H9 (cell line): ENCODE measurements around the gene GTF2A2. TPM values are rescaled to one million over a fixed set of nuclear protein-coding genes. Genes with fewer than 3 reads are reported as not detected.

Source experiments
- DNase-seq: peaks from one replicate; pipeline ENCODE4 v3.0.0-alpha.2; 2017
- H2AFZ ChIP-seq: one replicate; pipeline ENCODE4 v1.6.1; 2013; ENCODE audit warnings: mild to moderate bottlenecking, low read length, control low read depth, moderate library complexity
- H2AK5ac ChIP-seq: 2 replicates; pipeline ENCODE4 v1.6.1; 2013; ENCODE audit warnings: low read length, control low read depth, mixed read lengths; ENCODE audit not compliant: insufficient read length
- H2BK120ac ChIP-seq: one replicate; pipeline ENCODE4 v1.6.1; 2013; ENCODE audit warnings: low read depth, mild to moderate bottlenecking, low read length, control low read depth, inconsistent platforms; ENCODE audit not compliant: poor library complexity, severe bottlenecking
- H2BK12ac ChIP-seq: 2 replicates; pipeline ENCODE4 v1.6.1; 2013; ENCODE audit warnings: low read length, control low read depth, mixed read lengths, low read depth; ENCODE audit not compliant: insufficient read length
- H2BK15ac ChIP-seq: 2 replicates; pipeline ENCODE4 v1.6.1; 2013; ENCODE audit warnings: low read depth, low read length, control low read depth
- H2BK20ac ChIP-seq: one replicate; pipeline ENCODE4 v1.6.1; 2013; ENCODE audit warnings: low read depth, mild to moderate bottlenecking, low read length, control low read depth, inconsistent platforms; ENCODE audit not compliant: poor library complexity, severe bottlenecking
- H2BK5ac ChIP-seq: 2 replicates; pipeline ENCODE4 v1.6.1; 2013; ENCODE audit warnings: low read length, control low read depth, mixed read lengths; ENCODE audit not compliant: insufficient read length
- H3K14ac ChIP-seq: 2 replicates; pipeline ENCODE4 v1.6.1; 2013; ENCODE audit warnings: low read length, control low read depth; ENCODE audit not compliant: insufficient read depth
- H3K18ac ChIP-seq: 2 replicates; pipeline ENCODE4 v1.6.1; 2013; ENCODE audit warnings: low read depth, mild to moderate bottlenecking, mixed read lengths, low read length, control low read depth; ENCODE audit not compliant: insufficient read length
- H3K23ac ChIP-seq: 2 replicates; pipeline ENCODE4 v1.6.1; 2013; ENCODE audit warnings: low read length, control low read depth, mixed read lengths, low read depth; ENCODE audit not compliant: insufficient read length
- H3K23me2 ChIP-seq: 2 replicates; pipeline ENCODE4 v1.6.1; 2013; ENCODE audit warnings: low read depth, mild to moderate bottlenecking, mixed read lengths, low read length, control low read depth; ENCODE audit not compliant: insufficient read length, poor library complexity, severe bottlenecking
- H3K27ac ChIP-seq: 2 replicates; pipeline ENCODE4 v1.5.1; 2013; ENCODE audit warnings: low read length, control low read depth, mixed read lengths, low read depth; ENCODE audit not compliant: insufficient read length
- H3K27me3 ChIP-seq: 2 replicates; pipeline ENCODE4 v1.6.1; 2013; ENCODE audit warnings: low read length, control low read depth, inconsistent platforms; ENCODE audit not compliant: insufficient read depth
- H3K4ac ChIP-seq: 2 replicates; pipeline ENCODE4 v1.6.1; 2013; ENCODE audit warnings: low read depth, mild to moderate bottlenecking, control low read depth, inconsistent platforms, low read length, moderate library complexity
- H3K4me1 ChIP-seq: 2 replicates; pipeline ENCODE4 v1.6.1; 2013; ENCODE audit warnings: low read length, control low read depth, inconsistent platforms; ENCODE audit not compliant: insufficient read depth
- H3K4me2 ChIP-seq: 2 replicates; pipeline ENCODE4 v1.6.1; 2013; ENCODE audit warnings: low read length, control low read depth, mixed read lengths; ENCODE audit not compliant: insufficient read length, insufficient read depth
- H3K56ac ChIP-seq: 2 replicates; pipeline ENCODE4 v1.6.1; 2013; ENCODE audit warnings: low read depth, mild to moderate bottlenecking, mixed read lengths, low read length, control low read depth; ENCODE audit not compliant: insufficient read length
- H3K79me1 ChIP-seq: 2 replicates; pipeline ENCODE4 v1.6.1; 2013; ENCODE audit warnings: low read depth, mild to moderate bottlenecking, moderate library complexity, low read length, control low read depth, inconsistent platforms; ENCODE audit not compliant: insufficient read depth, poor library complexity, severe bottlenecking
- H3K79me2 ChIP-seq: 2 replicates; pipeline ENCODE4 v1.6.1; 2013; ENCODE audit warnings: low read length, control low read depth, inconsistent platforms; ENCODE audit not compliant: insufficient read depth
- H3K9ac ChIP-seq: 2 replicates; pipeline ENCODE4 v1.6.1; 2013; ENCODE audit warnings: low read length, control low read depth, mixed read lengths; ENCODE audit not compliant: insufficient read length; ENCODE audit errors: extremely low read depth
- H3K9me3 ChIP-seq: one replicate; pipeline ENCODE4 v1.6.1; 2013; ENCODE audit warnings: low read depth, low read length, inconsistent platforms; ENCODE audit not compliant: control insufficient read depth
- H3T11ph ChIP-seq: one replicate; pipeline ENCODE4 v1.6.1; 2013; ENCODE audit warnings: mild to moderate bottlenecking, low read length, control low read depth, inconsistent platforms
- H4K20me1 ChIP-seq: one replicate; pipeline ENCODE4 v1.6.1; 2013; ENCODE audit not compliant: control insufficient read depth, insufficient read length, insufficient read depth
- H4K5ac ChIP-seq: 2 replicates; pipeline ENCODE4 v1.6.1; 2013; ENCODE audit warnings: low read depth, mild to moderate bottlenecking, mixed read lengths, low read length, control low read depth; ENCODE audit not compliant: insufficient read length
- H4K8ac ChIP-seq: replicated peaks from 2 replicates; pipeline ENCODE4 v1.6.1; 2013; ENCODE audit warnings: low read length, control low read depth, mixed read lengths, low read depth; ENCODE audit not compliant: insufficient read length
- H4K91ac ChIP-seq: 2 replicates; pipeline ENCODE4 v1.6.1; 2013; ENCODE audit warnings: low read depth, mild to moderate bottlenecking, moderate library complexity, mixed read lengths, low read length, control low read depth; ENCODE audit not compliant: insufficient read length
- H3K27ac Mint-ChIP-seq, 3 experiments: 2 replicates in 2 of 3; 3 replicates in 1 of 3; pipeline ENCODE4 v1.8.0; 2020 to 2021; ENCODE audit warnings: mixed read lengths in 3 of 3, mild to moderate bottlenecking in 1 of 3, moderate library complexity in 1 of 3
- H3K27me3 Mint-ChIP-seq: 2 replicates; pipeline ENCODE4 v1.8.0; 2021; ENCODE audit warnings: low read depth, mild to moderate bottlenecking, moderate library complexity, mixed read lengths
- H3K36me3 Mint-ChIP-seq, 3 experiments: 2 replicates in 2 of 3; 3 replicates in 1 of 3; pipeline ENCODE4 v1.8.0; 2020 to 2021; ENCODE audit warnings: low read depth in 3 of 3, mixed read lengths in 3 of 3; ENCODE audit not compliant: insufficient read depth in 1 of 3
- H3K4me1 Mint-ChIP-seq, 2 experiments: 2 replicates each; pipeline ENCODE4 v1.8.0; 2020; ENCODE audit warnings: mixed read lengths in 2 of 2
- H3K4me3 Mint-ChIP-seq, 2 experiments: 2 replicates in 1 of 2; 3 replicates in 1 of 2; pipeline ENCODE4 v1.8.0; 2020 to 2021; ENCODE audit warnings: mild to moderate bottlenecking in 2 of 2, mixed read lengths in 2 of 2, moderate library complexity in 1 of 2
- H3K9me3 Mint-ChIP-seq, 2 experiments: 2 replicates in 1 of 2; 3 replicates in 1 of 2; pipeline ENCODE4 v1.8.0; 2020; ENCODE audit warnings: mild to moderate bottlenecking in 2 of 2, mixed read lengths in 2 of 2, moderate library complexity in 1 of 2
- WGBS: extraction: QIAGEN DNeasy Blood & Tissue Kit; methylation state at CpG from one replicate; pipeline ENCODE4 v1.1.7; 2013; ENCODE audit warnings: missing lambda C conversion rate, low lambda C conversion rate, mixed read lengths; ENCODE audit not compliant: insufficient read length; ENCODE audit errors: extremely low coverage; 5-methylcytosine and 5-hydroxymethylcytosine counted together
- total RNA-seq: library from RNA; stranded (reverse); gene quantifications from 2 replicates; pipeline ENCODE4 v1.2.1, GENCODE V29; 2021
- TF ChIP-seq, protein P1 (sequence below): fragments of 200-600 bp; sonication (generic); conservative IDR thresholded peaks from 3 replicates; pipeline ENCODE4 v1.8.0; 2021; ENCODE audit warnings: antibody characterized with exemption, mild to moderate bottlenecking

GTF2A2 gene
- total RNA-seq, 1 experiment from 2014 or later, result 144 TPM

DNA sequence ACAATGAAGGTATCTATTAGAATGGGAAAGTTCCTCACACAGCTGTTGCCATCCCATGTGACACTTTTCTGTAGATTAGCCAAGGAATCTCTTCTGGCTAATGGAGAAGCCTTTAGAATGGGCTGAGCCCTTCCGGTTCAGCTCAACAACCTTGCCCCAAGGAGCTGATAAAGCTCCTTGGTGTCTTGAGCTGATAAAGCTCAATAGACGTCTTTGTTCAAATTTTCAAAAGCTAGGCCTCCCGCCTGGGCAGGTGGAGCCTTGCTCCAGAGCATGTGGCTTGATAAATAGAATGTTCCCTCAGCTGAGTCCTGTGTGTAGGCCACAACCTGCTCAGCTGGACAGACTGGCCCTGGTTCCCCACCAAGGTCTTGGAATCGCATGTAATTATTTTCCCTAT, 39.0 kb upstream of the GTF2A2 start:
- H2BK20ac ChIP-seq, result no peak overlapping the region
- H3K27ac ChIP-seq, result no peak overlapping the region
- H2AFZ ChIP-seq, result no peak overlapping the region
- Mint-ChIP-seq H3K27me3 (peaks cover 4% of the 10 kb centered on the region), H3K27ac (peak overlapping the region in 1 of 3 experiments; percentile 78; a peak in 1 of 7 replicates), H3K36me3 (no peaks in the 10 kb centered on the region), H3K4me1 (peaks cover 5% of the 10 kb centered on the region in 2 experiments), H3K9me3 (no peaks in the 10 kb centered on the region), H3K4me3 (no peak overlapping the region)
- H3T11ph ChIP-seq, result no peak overlapping the region
- WGBS, result no CpG with 5 or more reads among the region's 4 CpGs
- no peaks in the 10 kb centered on the region for H3K23me2 ChIP-seq
- H3K4me1 ChIP-seq, result no peaks in the 10 kb centered on the region
- no peak overlapping the region for H3K18ac ChIP-seq
- no peak overlapping the region for H3K14ac ChIP-seq
- no peaks in the 10 kb centered on the region for H3K9me3 ChIP-seq
- no peaks in the 10 kb centered on the region for H3K27me3 ChIP-seq
- no peak overlapping the region for H3K23ac ChIP-seq
- H3K4ac ChIP-seq, result no peak overlapping the region
- H2AK5ac ChIP-seq, result no peak overlapping the region
- H3K56ac ChIP-seq, result no peak overlapping the region
- no peak overlapping the region for H4K5ac ChIP-seq
- no peak overlapping the region for H2BK120ac ChIP-seq
- H2BK15ac ChIP-seq, result no peak overlapping the region
- no peaks in the 10 kb centered on the region for H3K79me1 ChIP-seq
- H3K79me2 ChIP-seq, result no peaks in the 10 kb centered on the region
- TF ChIP-seq, protein P1, sequence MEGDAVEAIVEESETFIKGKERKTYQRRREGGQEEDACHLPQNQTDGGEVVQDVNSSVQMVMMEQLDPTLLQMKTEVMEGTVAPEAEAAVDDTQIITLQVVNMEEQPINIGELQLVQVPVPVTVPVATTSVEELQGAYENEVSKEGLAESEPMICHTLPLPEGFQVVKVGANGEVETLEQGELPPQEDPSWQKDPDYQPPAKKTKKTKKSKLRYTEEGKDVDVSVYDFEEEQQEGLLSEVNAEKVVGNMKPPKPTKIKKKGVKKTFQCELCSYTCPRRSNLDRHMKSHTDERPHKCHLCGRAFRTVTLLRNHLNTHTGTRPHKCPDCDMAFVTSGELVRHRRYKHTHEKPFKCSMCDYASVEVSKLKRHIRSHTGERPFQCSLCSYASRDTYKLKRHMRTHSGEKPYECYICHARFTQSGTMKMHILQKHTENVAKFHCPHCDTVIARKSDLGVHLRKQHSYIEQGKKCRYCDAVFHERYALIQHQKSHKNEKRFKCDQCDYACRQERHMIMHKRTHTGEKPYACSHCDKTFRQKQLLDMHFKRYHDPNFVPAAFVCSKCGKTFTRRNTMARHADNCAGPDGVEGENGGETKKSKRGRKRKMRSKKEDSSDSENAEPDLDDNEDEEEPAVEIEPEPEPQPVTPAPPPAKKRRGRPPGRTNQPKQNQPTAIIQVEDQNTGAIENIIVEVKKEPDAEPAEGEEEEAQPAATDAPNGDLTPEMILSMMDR, result no peak
- no peak overlapping the region for H2BK5ac ChIP-seq
- no peak overlapping the region for H4K91ac ChIP-seq
- no peak overlapping the region for H4K8ac ChIP-seq
- DNase-seq, result no peak
- H2BK12ac ChIP-seq, result no peak overlapping the region
- no peaks in the 10 kb centered on the region for H4K20me1 ChIP-seq
- H3K9ac ChIP-seq, result no peak overlapping the region
- H3K4me2 ChIP-seq, result no peak overlapping the region
